Neural progenitor cell (in vitro differentiated cells): ENCODE data around the gene HDC.

Experiments
- CTCF ChIP-seq: fragments of 200-600 bp; sonication (generic); IDR thresholded peaks from 2 replicates; pipeline ENCODE4 v1.5.1; 2017; ENCODE audit warnings: antibody characterized with exemption, mild to moderate bottlenecking
- EZH2phosphoT487 ChIP-seq: fragments of 200-600 bp; sonication (generic); IDR thresholded peaks from 2 replicates; pipeline ENCODE4 v1.6.1; 2017; ENCODE audit warnings: antibody characterized with exemption

GRCh38 chr15:50262533-50262932 is 3.0 kb downstream of the HDC start:
- TF ChIP-seq EZH2phosphoT487 (no peak), CTCF (no peak)
